GM12878 (cell line): ENCODE data around the gene USP25. TPM values are rescaled to one million over a fixed set of nuclear protein-coding genes. Genes with fewer than 3 reads are reported as not detected.

Experiments
- ATAC-seq: fragments of 200-7000 bp; cut with Tn5 transposase; 3 replicates; pipeline ENCODE4 v1.9.1; 2020; ENCODE audit warnings: mild to moderate bottlenecking, moderate library complexity
- BruUV-seq: library from RNA; stranded (reverse); fragments of 400-500 nt; replicated peaks from 2 replicates; lab custom pipeline; 2021; lab: Mats Ljungman, UMichigan
- CTCF ChIA-PET: fragments of 300-600 bp; sonication (Branson Sonifier 250); formaldehyde crosslinking; extraction: SDS; loops from one replicate; lab custom pipeline; 2021; ENCODE audit warnings: inconsistent platforms; lab: Yijun Ruan, JAX
- POLR2A ChIA-PET: fragments of 350-600 bp; formaldehyde crosslinking; extraction: SDS; loops from one replicate; lab custom pipeline; 2021; ENCODE audit warnings: inconsistent platforms; lab: Charles Lee
- RAD21 ChIA-PET: fragments of 300-600 bp; sonication (Branson Sonifier 250); formaldehyde crosslinking; loops from one replicate; lab custom pipeline; 2023; ENCODE audit warnings: antibody characterized with exemption; ENCODE audit not compliant: unreplicated experiment; lab: Charles Lee
- SMC1A ChIA-PET: fragments of 300-600 bp; sonication (Branson Sonifier 250); formaldehyde crosslinking; loops from one replicate; lab custom pipeline; 2023; ENCODE audit not compliant: unreplicated experiment, uncharacterized antibody; lab: Charles Lee
- DNase-seq: peaks from one replicate; pipeline ENCODE4 v3.0.0-alpha.2; 2011; ENCODE audit warnings: low read depth, low spot score
- FAIRE-seq: peaks from 3 replicates; lab custom pipeline; 2011; peaks lifted over from hg19 to GRCh38; lab: Jason Lieb, UNC
- H2AFZ ChIP-seq: 2 replicates; pipeline ENCODE4 v1.6.0; 2011; ENCODE audit warnings: low read depth, low read length, control low read depth; ENCODE audit not compliant: control insufficient read depth
- H3K27ac ChIP-seq: 2 replicates; pipeline ENCODE4 v1.5.1; 2011; ENCODE audit warnings: control low read depth; ENCODE audit not compliant: control insufficient read depth, insufficient read depth
- H3K27me3 ChIP-seq, 2 experiments: replicated peaks in 1 of 2; 2 replicates each; pipeline versions ENCODE4 v1.6.0 to v1.6.1; 2011; ENCODE audit warnings: low read length in 1 of 2; ENCODE audit not compliant: control insufficient read depth in 2 of 2, insufficient read depth in 2 of 2
- H3K36me3 ChIP-seq, 2 experiments: 2 replicates each; pipeline ENCODE4 v1.5.1; 2011; ENCODE audit warnings: low read length in 1 of 2; ENCODE audit not compliant: control insufficient read depth in 2 of 2, insufficient read depth in 2 of 2
- H3K4me1 ChIP-seq: 2 replicates; pipeline ENCODE4 v1.6.1; 2011; ENCODE audit warnings: mild to moderate bottlenecking, low read length, moderate library complexity, mixed read lengths; ENCODE audit not compliant: control insufficient read depth, insufficient read depth
- H3K4me2 ChIP-seq: 2 replicates; pipeline ENCODE4 v1.6.0; 2011; ENCODE audit warnings: control low read depth; ENCODE audit not compliant: control insufficient read depth, insufficient read depth
- H3K4me3 ChIP-seq: fragments of 200-600 bp; sonication (generic); 2 replicates; pipeline ENCODE4 v1.5.1; 2016
- H3K79me2 ChIP-seq: 2 replicates; pipeline ENCODE4 v1.6.0; 2011; ENCODE audit warnings: low read length; ENCODE audit not compliant: control insufficient read depth, insufficient read depth
- H3K9ac ChIP-seq: 2 replicates; pipeline ENCODE4 v1.8.0; 2011; ENCODE audit warnings: low read length, control low read depth, mixed read lengths; ENCODE audit not compliant: control insufficient read depth, insufficient read depth
- H3K9me3 ChIP-seq: replicated peaks from 3 replicates; pipeline ENCODE4 v1.5.1; 2011; ENCODE audit warnings: mild to moderate bottlenecking, low read length; ENCODE audit not compliant: control insufficient read depth, insufficient read depth
- H4K20me1 ChIP-seq: 2 replicates; pipeline ENCODE4 v1.6.0; 2011; ENCODE audit not compliant: control insufficient read depth, insufficient read depth
- CTCF ChIP-seq, 3 experiments: IDR thresholded peaks in 2 of 3; conservative IDR thresholded peaks in 1 of 3; 2 replicates each; pipeline ENCODE4 v1.5.1; 2011; ENCODE audit warnings: low read depth in 3 of 3, low read length in 3 of 3, mild to moderate bottlenecking in 3 of 3, control low read depth in 2 of 3, moderate library complexity in 2 of 3, inconsistent platforms in 1 of 3, mixed read lengths in 1 of 3; ENCODE audit not compliant: control insufficient read depth in 2 of 3, insufficient read depth in 1 of 3; ENCODE audit errors: extremely low read depth in 1 of 3
- JUNB ChIP-seq: IDR thresholded peaks from 2 replicates; pipeline ENCODE4 v1.6.1; 2016; ENCODE audit warnings: antibody characterized with exemption, mild to moderate bottlenecking
- MTA3 ChIP-seq: IDR thresholded peaks from 2 replicates; pipeline ENCODE4 v1.6.1; 2012; ENCODE audit warnings: low read length, inconsistent platforms, borderline replicate concordance
- RAD21 ChIP-seq: IDR thresholded peaks from 2 replicates; pipeline ENCODE4 v1.6.1; 2011; ENCODE audit warnings: mild to moderate bottlenecking, low read depth, low read length, moderate library complexity; ENCODE audit not compliant: insufficient read depth
- SMAD1 ChIP-seq: fragments of 450-650 bp; IDR thresholded peaks from 2 replicates; pipeline ENCODE4 v1.6.1; 2018; ENCODE audit warnings: mild to moderate bottlenecking, low read depth; ENCODE audit not compliant: partially characterized antibody
- SMAD5 ChIP-seq: IDR thresholded peaks from 2 replicates; pipeline ENCODE4 v1.6.1; 2016; ENCODE audit warnings: antibody characterized with exemption, low read depth
- SUPT20H ChIP-seq: IDR thresholded peaks from 2 replicates; pipeline ENCODE4 v1.6.1; 2011; ENCODE audit warnings: low read depth, mild to moderate bottlenecking, low read length, moderate library complexity, borderline replicate concordance; ENCODE audit not compliant: control insufficient read depth
- WRNIP1 ChIP-seq: IDR thresholded peaks from 2 replicates; pipeline ENCODE4 v1.6.1; 2011; ENCODE audit warnings: low read depth, low read length, improper control_type of control experiment, borderline replicate concordance
- YY1 ChIP-seq: IDR thresholded peaks from 2 replicates; pipeline ENCODE4 v1.6.1; 2011; ENCODE audit warnings: low read depth, mild to moderate bottlenecking, low read length
- ZNF274 ChIP-seq: IDR thresholded peaks from one replicate; pipeline ENCODE4 v1.8.0; 2011; ENCODE audit not compliant: insufficient read length, insufficient read depth
- in situ Hi-C: fragments of 300-500 bp; cut with MboI; formaldehyde crosslinking; loops from 9 replicates; pipeline ENCODE4 v1.14.3; 2018; ENCODE audit warnings: mixed read lengths
- intact Hi-C: fragments of 100-400 bp; cut with micrococcal nuclease; formaldehyde crosslinking; loops from one replicate; pipeline ENCODE4 v1.14.2; 2022; ENCODE audit not compliant: unreplicated experiment
- polyA plus RNA-seq, 11 experiments: library from polyadenylated mRNA; depleted of rRNA in 4 of 11; unstranded in 6 of 11; stranded (reverse) in 5 of 11; fragments of >200 nt; fragmentation: Nextera tagmentation in 4 of 11; fragmentation: Illumina TruSeq in 1 of 11; extraction: Ambion mirVana in 4 of 11; extraction: Trizol in 1 of 11; gene quantifications; 1 replicate in 1 of 11; 2 replicates in 10 of 11; pipeline versions ENCODE4 v1.2.1 to v1.2.3, GENCODE V29; 2011 to 2016; ENCODE audit warnings: inconsistent platforms in 2 of 11, missing spikeins in 2 of 11, low read depth in 1 of 11
- total RNA-seq, 4 experiments: library from RNA; depleted of rRNA in 3 of 4; stranded (reverse); fragments of >200 nt in 3 of 4; fragmentation: Illumina TruSeq in 1 of 4; extraction: Trizol in 1 of 4; gene quantifications; 2 replicates each; pipeline versions ENCODE4 v1.2.1 to v1.2.3, GENCODE V29; 2013 to 2021
- TF ChIP-seq, protein P1 (sequence below): fragments of 450-650 bp; formaldehyde crosslinking; IDR thresholded peaks from 2 replicates; pipeline ENCODE4 v1.5.0; 2022; ENCODE audit warnings: mild to moderate bottlenecking, missing genetic modification characterization
- TF ChIP-seq, protein P2 (sequence below): IDR thresholded peaks from 2 replicates; pipeline ENCODE4 v1.6.1; 2012; ENCODE audit warnings: low read depth, low read length, improper control_type of control experiment

USP25 gene
- total and polyA plus RNA-seq, 10 of the 15 experiments (the other 5 are each of a cell fraction or from before 2014, with no cell fraction given): 1.5 to 31.3 (median 23.4) TPM

GRCh38 chr21:15718711-15719110 lies 11.1 kb upstream of the USP25 start:
- in situ Hi-C loops (loop anchor here (10.0 kb wide), 1 partner anchor 64 kb away; no protein-coding TSS in a partner anchor), intact Hi-C loops (no loop called here)
- Histone ChIP-seq H3K9ac (no peak overlapping the region), H3K9me3 (no peaks in the 10 kb centered on the region), H3K36me3 (no peaks in the 10 kb centered on the region), H3K79me2 (no peaks in the 10 kb centered on the region), H3K4me1 (no peaks in the 10 kb centered on the region), H3K27ac (no peak overlapping the region), H4K20me1 (no peaks in the 10 kb centered on the region), H2AFZ (no peak overlapping the region), H3K27me3 (no peaks in the 10 kb centered on the region), H3K4me2 (no peak overlapping the region), H3K4me3 (no peak overlapping the region)
- TF ChIP-seq SMAD1 (no peak), ZNF274 (no peak), SUPT20H (no peak), WRNIP1 (no peak), YY1 (no peak), MTA3 (no peak), RAD21 (no peak), JUNB (no peak), CTCF (IDR thresholded peaks at IDR 0.05 in 2 of 3, conservative IDR thresholded peaks at IDR 0.05 in 1 of 3; ENCODE audit: control insufficient read depth in 2 of 3, extremely low read depth in 1 of 3, insufficient read depth in 1 of 3, low read depth in 3 of 3, low read length in 3 of 3) (no peak), SMAD5 (no peak)
- TF ChIP-seq, protein P1, sequence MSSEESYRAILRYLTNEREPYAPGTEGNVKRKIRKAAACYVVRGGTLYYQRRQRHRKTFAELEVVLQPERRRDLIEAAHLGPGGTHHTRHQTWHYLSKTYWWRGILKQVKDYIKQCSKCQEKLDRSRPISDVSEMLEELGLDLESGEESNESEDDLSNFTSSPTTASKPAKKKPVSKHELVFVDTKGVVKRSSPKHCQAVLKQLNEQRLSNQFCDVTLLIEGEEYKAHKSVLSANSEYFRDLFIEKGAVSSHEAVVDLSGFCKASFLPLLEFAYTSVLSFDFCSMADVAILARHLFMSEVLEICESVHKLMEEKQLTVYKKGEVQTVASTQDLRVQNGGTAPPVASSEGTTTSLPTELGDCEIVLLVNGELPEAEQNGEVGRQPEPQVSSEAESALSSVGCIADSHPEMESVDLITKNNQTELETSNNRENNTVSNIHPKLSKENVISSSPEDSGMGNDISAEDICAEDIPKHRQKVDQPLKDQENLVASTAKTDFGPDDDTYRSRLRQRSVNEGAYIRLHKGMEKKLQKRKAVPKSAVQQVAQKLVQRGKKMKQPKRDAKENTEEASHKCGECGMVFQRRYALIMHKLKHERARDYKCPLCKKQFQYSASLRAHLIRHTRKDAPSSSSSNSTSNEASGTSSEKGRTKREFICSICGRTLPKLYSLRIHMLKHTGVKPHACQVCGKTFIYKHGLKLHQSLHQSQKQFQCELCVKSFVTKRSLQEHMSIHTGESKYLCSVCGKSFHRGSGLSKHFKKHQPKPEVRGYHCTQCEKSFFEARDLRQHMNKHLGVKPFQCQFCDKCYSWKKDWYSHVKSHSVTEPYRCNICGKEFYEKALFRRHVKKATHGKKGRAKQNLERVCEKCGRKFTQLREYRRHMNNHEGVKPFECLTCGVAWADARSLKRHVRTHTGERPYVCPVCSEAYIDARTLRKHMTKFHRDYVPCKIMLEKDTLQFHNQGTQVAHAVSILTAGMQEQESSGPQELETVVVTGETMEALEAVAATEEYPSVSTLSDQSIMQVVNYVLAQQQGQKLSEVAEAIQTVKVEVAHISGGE (CRISPR knock-in tag): no peak
- TF ChIP-seq, protein P2, sequence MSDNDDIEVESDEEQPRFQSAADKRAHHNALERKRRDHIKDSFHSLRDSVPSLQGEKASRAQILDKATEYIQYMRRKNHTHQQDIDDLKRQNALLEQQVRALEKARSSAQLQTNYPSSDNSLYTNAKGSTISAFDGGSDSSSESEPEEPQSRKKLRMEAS: no peak
- ATAC-seq (no peak), FAIRE-seq (no peak), DNase-seq (no peak)
- POLR2A ChIA-PET: no interaction called here
- BruUV-seq: no TSS peak
- CTCF ChIA-PET: no interaction called here
- SMC1A ChIA-PET: no interaction called here
- RAD21 ChIA-PET: no interaction called here
